ENCODE data around the gene MCAM.

The MCAM gene

GRCh38 chr11:119324189-119324588, 7.3 kb upstream of the MCAM start:
- no peak for DNase-seq

GRCh38 chr11:119323532-119324033, 6.7 kb upstream of the MCAM start:
- peak; percentile 82 for DNase-seq

GRCh38 chr11:119322921-119323531, 6.1 kb upstream of the MCAM start:
- no peak for DNase-seq

GRCh38 chr11:119322360-119322739, 5.4 kb upstream of the MCAM start:
- DNase-seq, result no peak

- peak; percentile 58 for DNase-seq
These were observed 4.0 kb upstream of the MCAM start for GRCh38 chr11:119320776-119321524.

- DNase-seq, result no peak
These were observed 3.4 kb upstream of the MCAM start for GRCh38 chr11:119320240-119320775.

GRCh38 chr11:119319700-119320239, 2.8 kb upstream of the MCAM start:
- no peak for DNase-seq

GRCh38 chr11:119319136-119319699, 2.3 kb upstream of the MCAM start:
- DNase-seq, result no peak

GRCh38 chr11:119318240-119319135, 1.6 kb upstream of the MCAM start:
- DNase-seq, result no peak

GRCh38 chr11:119317592-119318239, 786 bp upstream of the MCAM start:
- no peak for DNase-seq

- DNase-seq, result no peak
These were observed 758 bp downstream of the MCAM start for GRCh38 chr11:119316016-119316728.

GRCh38 chr11:119315131-119316015, 1.6 kb downstream of the MCAM start:
- DNase-seq, result peak; percentile 34

- DNase-seq, result no peak
These were observed 2.2 kb downstream of the MCAM start for GRCh38 chr11:119314726-119315125.

- no peak for DNase-seq
These were observed 6.3 kb downstream of the MCAM start for GRCh38 chr11:119310682-119311052.

GRCh38 chr11:119309953-119310681, 6.8 kb downstream of the MCAM start:
- no peak for DNase-seq

- no peak for DNase-seq
These were observed 7.5 kb downstream of the MCAM start for GRCh38 chr11:119309411-119309810.

GRCh38 chr11:119307974-119308373, 9.0 kb downstream of the MCAM start:
- DNase-seq, result no peak

GRCh38 chr11:119307219-119307618, 9.7 kb downstream of the MCAM start:
- no peak for DNase-seq

- DNase-seq, result peak; percentile 21
These were observed 10.5 kb downstream of the MCAM start for GRCh38 chr11:119306373-119306890.
